Endothelial cell of umbilical vein (primary cell): ENCODE results near the gene AKT1.

Experiments
- EZH2 ChIP-seq: IDR thresholded peaks from 2 replicates; pipeline ENCODE4 v1.6.1; 2012; ENCODE audit warnings: borderline replicate concordance, low read depth, mild to moderate bottlenecking, moderate library complexity, low read length, inconsistent platforms; ENCODE audit not compliant: severe bottlenecking
- FOS ChIP-seq: IDR thresholded peaks from 2 replicates; pipeline ENCODE4 v1.6.1; 2011; ENCODE audit warnings: mild to moderate bottlenecking, low read length, moderate library complexity, borderline replicate concordance; ENCODE audit not compliant: insufficient read depth
- GATA2 ChIP-seq: IDR thresholded peaks from 2 replicates; pipeline ENCODE4 v1.7.0; 2011; ENCODE audit warnings: low read depth, mild to moderate bottlenecking, moderate library complexity, mixed read lengths, low read length; ENCODE audit not compliant: insufficient read length, insufficient read depth
- MYC ChIP-seq: IDR thresholded peaks from one replicate; pipeline ENCODE4 v1.6.1; 2011; ENCODE audit warnings: mild to moderate bottlenecking, low read depth, low read length
- POLR2A ChIP-seq: IDR thresholded peaks from 2 replicates; pipeline ENCODE4 v1.6.1; 2012; ENCODE audit warnings: low read depth, mild to moderate bottlenecking, control low read depth, low read length
- POLR2AphosphoS5 ChIP-seq: IDR thresholded peaks from 2 replicates; pipeline ENCODE4 v1.6.1; 2012; ENCODE audit warnings: low read depth, mild to moderate bottlenecking, control low read depth, low read length, moderate library complexity; ENCODE audit not compliant: insufficient read depth
- TF ChIP-seq, protein P1 (sequence below), 2 donors: IDR thresholded peaks; 1 replicate in 1 of 2; 2 replicates in 1 of 2; pipeline ENCODE4 v1.5.1; 2011; ENCODE audit warnings: low read length in 2 of 2, mild to moderate bottlenecking in 2 of 2, moderate library complexity in 2 of 2, control low read depth in 1 of 2, inconsistent platforms in 1 of 2, low read depth in 1 of 2; ENCODE audit not compliant: insufficient read depth in 1 of 2; ENCODE audit errors: extremely low read depth in 1 of 2
- TF ChIP-seq, protein P2 (sequence below): IDR thresholded peaks from 2 replicates; pipeline ENCODE4 v1.6.1; 2011; ENCODE audit not compliant: insufficient read depth, insufficient read length

DNA sequence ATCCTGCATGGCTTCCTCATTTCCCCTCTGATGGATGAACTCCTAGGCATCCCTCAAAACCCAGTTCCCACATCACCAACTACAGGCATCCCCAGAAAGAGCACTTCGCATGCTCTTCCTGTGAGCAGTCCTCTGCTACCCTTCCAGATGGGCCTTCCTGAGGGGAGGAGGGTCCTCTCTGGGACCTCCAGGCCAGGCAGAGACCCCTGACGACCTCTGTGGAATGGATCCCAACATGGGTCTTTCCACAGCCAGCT, 1.9 kb downstream of the AKT1 start:
- TF ChIP-seq POLR2A (no peak), GATA2 (no peak), MYC (no peak), EZH2 (no peak), FOS (no peak), POLR2AphosphoS5 (no peak)
- TF ChIP-seq, protein P1, sequence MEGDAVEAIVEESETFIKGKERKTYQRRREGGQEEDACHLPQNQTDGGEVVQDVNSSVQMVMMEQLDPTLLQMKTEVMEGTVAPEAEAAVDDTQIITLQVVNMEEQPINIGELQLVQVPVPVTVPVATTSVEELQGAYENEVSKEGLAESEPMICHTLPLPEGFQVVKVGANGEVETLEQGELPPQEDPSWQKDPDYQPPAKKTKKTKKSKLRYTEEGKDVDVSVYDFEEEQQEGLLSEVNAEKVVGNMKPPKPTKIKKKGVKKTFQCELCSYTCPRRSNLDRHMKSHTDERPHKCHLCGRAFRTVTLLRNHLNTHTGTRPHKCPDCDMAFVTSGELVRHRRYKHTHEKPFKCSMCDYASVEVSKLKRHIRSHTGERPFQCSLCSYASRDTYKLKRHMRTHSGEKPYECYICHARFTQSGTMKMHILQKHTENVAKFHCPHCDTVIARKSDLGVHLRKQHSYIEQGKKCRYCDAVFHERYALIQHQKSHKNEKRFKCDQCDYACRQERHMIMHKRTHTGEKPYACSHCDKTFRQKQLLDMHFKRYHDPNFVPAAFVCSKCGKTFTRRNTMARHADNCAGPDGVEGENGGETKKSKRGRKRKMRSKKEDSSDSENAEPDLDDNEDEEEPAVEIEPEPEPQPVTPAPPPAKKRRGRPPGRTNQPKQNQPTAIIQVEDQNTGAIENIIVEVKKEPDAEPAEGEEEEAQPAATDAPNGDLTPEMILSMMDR (IDR thresholded peaks at IDR 0.05; ENCODE audit: extremely low read depth in 1 of 2, insufficient read depth in 1 of 2, low read depth in 1 of 2, low read length in 2 of 2), result no peak
- TF ChIP-seq, protein P2, sequence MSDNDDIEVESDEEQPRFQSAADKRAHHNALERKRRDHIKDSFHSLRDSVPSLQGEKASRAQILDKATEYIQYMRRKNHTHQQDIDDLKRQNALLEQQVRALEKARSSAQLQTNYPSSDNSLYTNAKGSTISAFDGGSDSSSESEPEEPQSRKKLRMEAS, result no peak
